HUES6 (cell line): ENCODE results near the gene EVC2.
A peak's percentile ranks its signal among the peaks of the same experiment; 100 is the strongest.

Experiments
- H3K27ac ChIP-seq: 2 replicates; pipeline ENCODE4 v1.7.0; 2013; ENCODE audit warnings: low read depth, mild to moderate bottlenecking, low read length, inconsistent platforms
- H3K27me3 ChIP-seq: 2 replicates; pipeline ENCODE4 v1.6.1; 2013; ENCODE audit warnings: low read length; ENCODE audit not compliant: control insufficient read depth, insufficient read depth
- H3K36me3 ChIP-seq: 2 replicates; pipeline ENCODE4 v1.6.1; 2013; ENCODE audit warnings: low read length; ENCODE audit not compliant: control insufficient read depth, insufficient read depth
- H3K4me1 ChIP-seq: 2 replicates; pipeline ENCODE4 v1.6.1; 2013; ENCODE audit warnings: low read length; ENCODE audit not compliant: control insufficient read depth, insufficient read depth
- H3K4me3 ChIP-seq: 2 replicates; pipeline ENCODE4 v1.5.1; 2013; ENCODE audit warnings: low read depth, low read length
- H3K9ac ChIP-seq: one replicate; pipeline ENCODE4 v1.6.1; 2013; ENCODE audit warnings: mild to moderate bottlenecking, low read length
- H3K9me3 ChIP-seq: 2 replicates; pipeline ENCODE4 v1.6.1; 2013; ENCODE audit warnings: low read depth, low read length; ENCODE audit not compliant: control insufficient read depth, insufficient read depth

EVC2 gene, protein sequence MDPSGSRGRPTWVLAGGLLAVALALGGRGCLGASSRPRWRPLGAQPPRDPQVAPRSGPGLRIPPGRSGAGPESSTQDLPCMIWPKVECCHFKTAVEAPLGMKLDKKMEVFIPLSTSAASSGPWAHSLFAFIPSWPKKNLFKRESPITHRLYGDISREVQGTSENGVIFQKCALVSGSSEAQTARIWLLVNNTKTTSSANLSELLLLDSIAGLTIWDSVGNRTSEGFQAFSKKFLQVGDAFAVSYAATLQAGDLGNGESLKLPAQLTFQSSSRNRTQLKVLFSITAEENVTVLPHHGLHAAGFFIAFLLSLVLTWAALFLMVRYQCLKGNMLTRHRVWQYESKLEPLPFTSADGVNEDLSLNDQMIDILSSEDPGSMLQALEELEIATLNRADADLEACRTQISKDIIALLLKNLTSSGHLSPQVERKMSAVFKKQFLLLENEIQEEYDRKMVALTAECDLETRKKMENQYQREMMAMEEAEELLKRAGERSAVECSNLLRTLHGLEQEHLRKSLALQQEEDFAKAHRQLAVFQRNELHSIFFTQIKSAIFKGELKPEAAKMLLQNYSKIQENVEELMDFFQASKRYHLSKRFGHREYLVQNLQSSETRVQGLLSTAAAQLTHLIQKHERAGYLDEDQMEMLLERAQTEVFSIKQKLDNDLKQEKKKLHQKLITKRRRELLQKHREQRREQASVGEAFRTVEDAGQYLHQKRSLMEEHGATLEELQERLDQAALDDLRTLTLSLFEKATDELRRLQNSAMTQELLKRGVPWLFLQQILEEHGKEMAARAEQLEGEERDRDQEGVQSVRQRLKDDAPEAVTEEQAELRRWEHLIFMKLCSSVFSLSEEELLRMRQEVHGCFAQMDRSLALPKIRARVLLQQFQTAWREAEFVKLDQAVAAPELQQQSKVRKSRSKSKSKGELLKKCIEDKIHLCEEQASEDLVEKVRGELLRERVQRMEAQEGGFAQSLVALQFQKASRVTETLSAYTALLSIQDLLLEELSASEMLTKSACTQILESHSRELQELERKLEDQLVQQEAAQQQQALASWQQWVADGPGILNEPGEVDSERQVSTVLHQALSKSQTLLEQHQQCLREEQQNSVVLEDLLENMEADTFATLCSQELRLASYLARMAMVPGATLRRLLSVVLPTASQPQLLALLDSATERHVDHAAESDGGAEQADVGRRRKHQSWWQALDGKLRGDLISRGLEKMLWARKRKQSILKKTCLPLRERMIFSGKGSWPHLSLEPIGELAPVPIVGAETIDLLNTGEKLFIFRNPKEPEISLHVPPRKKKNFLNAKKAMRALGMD

DNA sequence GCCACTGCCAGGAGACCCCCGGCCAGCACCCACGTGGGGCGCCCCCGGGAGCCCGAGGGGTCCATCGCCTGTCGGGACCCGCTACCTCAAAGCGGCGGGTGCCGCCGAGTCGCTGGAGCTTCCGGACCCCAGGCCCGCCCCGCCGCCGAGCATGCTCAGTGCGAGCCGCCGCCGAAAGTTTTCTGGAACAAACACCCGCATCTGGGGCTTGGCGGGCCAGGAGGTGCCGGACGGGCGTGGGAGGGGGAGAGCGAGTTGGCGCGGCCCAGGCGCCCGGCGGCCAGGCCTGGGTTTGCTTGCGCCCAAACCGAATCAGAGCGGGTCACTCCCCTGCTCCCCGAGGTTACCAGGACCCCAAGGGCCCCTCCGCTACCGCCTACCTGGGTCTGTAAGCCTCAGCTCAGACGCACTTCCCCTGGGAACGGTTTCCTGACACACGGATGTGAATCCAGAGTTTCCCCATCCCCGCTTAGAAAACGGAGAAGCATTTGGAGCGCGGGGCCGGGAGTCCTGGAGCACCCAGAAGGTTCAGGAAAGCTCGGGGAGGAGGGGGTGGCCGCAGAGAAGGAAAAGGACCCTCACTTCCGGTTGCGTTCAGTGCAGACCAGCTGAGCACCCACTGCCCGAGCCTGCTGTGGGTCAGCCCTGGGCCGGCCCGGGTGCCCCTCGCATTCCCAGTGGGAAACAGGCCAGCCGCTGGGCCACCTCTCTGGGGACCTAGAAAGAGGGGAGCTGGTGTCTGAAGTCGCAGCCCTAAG lies at the start of gene EVC2:
EVC2 (minus strand) TSS at position 111 of the 758 bp plus-strand sequence; CDS start at position 65, 46 bp downstream.
- Histone ChIP-seq H3K27me3 (peaks cover 18% of the 10 kb centered on the region), H3K4me3 (peak within 1 kb of the TSS; percentile 75), H3K27ac (no peak within 1 kb of the TSS; the same call in 1 of the 2 replicates), H3K4me1 (peaks cover 29% of the 10 kb centered on the region), H3K9me3 (peaks cover 9% of the 10 kb centered on the region), H3K36me3 (peaks cover 6% of the 10 kb centered on the region), H3K9ac (peak within 1 kb of the TSS; percentile 79)

DNA sequence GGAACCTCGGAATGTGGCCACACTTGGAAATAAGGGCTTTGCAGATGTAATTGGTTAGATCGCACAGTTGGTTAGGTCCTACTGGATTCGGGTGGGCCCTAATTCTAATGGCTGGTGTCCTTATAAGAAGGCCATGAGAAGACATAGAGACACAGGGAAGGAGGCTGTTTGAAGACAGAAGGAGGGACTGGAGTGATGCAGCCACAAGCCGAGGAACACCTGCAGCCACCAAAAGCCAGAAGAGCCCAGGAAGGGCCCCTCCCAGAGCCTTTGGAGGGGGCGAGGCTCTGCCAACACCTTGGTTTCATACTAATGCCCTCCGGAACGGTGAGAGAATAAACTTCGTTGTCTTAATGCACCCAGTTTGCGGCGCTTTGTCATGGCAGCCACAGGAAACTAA lies 49.6 kb upstream of the EVC2 start:
- Histone ChIP-seq H3K4me1 (peaks cover 9% of the 10 kb centered on the region), H3K27me3 (no peaks in the 10 kb centered on the region), H3K4me3 (no peak overlapping the region), H3K9ac (no peak overlapping the region), H3K9me3 (no peaks in the 10 kb centered on the region), H3K27ac (no peak overlapping the region), H3K36me3 (peaks cover 36% of the 10 kb centered on the region)

DNA sequence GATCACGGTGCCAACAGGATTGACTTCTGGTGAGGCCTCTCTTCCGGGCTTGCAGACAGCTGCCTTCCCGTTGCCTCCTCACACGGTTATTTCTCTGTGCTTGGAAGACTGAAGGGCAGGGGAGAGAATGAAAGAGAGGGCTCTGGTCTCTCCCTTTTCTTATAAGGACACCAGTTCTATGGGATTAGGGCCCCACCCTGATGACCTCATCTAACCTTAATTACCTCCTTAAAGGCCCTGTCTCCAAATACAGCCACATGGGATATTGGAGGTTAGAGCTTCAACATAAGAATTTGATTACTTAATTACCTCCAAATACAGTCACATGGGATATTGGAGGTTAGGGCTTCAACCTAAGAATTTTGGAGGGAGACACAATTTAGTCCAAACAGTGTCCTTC lies 49.2 kb upstream of the EVC2 start:
- Histone ChIP-seq H3K9ac (no peak overlapping the region), H3K27ac (no peak overlapping the region), H3K36me3 (peaks cover 36% of the 10 kb centered on the region), H3K4me1 (peaks cover 14% of the 10 kb centered on the region), H3K27me3 (no peaks in the 10 kb centered on the region), H3K9me3 (no peaks in the 10 kb centered on the region), H3K4me3 (no peak overlapping the region)

DNA sequence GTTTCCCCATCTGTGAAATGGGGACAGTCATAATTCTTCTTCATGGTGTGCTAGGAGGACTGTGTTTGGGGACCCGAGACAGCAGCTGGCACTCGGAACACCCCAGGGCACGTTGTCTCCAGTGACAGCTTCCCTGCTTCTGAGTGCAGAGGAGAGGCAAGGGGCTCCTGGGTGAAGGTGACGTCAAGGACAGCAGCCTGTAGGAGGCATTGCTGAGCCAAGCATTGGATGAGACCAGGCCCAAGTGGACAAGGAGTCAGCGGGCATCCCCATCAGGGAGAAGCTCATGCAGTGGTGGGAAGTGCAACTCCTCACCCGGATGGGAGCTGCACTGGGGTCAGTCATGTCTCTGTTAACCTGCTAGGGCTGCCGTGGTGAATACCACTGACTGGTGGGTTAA lies 48.7 kb upstream of the EVC2 start:
- Histone ChIP-seq H3K27ac (no peak overlapping the region), H3K27me3 (no peaks in the 10 kb centered on the region), H3K4me1 (peaks cover 18% of the 10 kb centered on the region), H3K9ac (no peak overlapping the region), H3K4me3 (no peak overlapping the region), H3K36me3 (peaks cover 36% of the 10 kb centered on the region), H3K9me3 (no peaks in the 10 kb centered on the region)

DNA sequence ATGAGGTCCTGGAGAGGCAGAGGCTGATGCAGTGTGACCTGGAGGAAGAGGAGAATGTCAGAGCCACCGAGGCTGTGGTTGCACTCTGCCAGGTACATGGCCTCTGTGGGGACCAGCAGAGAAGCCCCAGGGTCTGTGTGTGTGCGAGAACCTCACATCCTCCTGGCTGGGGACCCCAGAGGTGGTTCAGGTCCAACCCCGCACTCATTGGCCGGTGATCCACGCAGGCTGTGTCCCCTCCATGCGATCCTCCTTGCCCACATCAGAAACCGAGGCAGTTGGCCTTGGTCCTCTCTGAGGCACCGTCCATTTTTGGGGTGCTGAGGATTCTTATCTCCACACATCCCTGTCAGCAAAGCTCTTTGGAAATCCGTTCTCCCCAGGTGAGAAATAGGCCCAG lies 47.9 kb upstream of the EVC2 start:
- Histone ChIP-seq H3K9me3 (no peaks in the 10 kb centered on the region), H3K27ac (no peak overlapping the region), H3K4me1 (peaks cover 26% of the 10 kb centered on the region), H3K9ac (no peak overlapping the region), H3K27me3 (no peaks in the 10 kb centered on the region), H3K36me3 (peaks cover 36% of the 10 kb centered on the region), H3K4me3 (no peak overlapping the region)

DNA sequence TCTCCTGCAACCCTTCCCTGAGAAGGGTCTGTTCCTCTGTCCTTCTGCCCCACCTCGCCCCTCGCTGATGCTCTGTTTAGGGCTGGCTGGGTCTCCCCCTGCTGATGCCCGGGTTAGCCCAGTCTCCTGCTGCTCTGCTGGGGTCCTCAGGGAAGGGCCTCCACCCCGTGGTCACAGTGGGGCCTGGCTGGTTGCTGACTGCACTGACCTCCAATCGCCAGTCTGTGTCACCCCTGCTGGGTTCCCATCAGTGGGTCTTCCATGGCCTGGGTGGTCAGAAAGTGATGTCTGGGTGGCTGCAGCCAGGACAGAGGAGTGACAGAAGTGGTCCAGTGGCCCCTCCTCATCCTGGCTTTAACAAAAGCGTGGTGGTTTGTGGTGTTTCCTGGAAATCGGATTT lies 47.3 kb upstream of the EVC2 start:
- no peak overlapping the region for H3K27ac ChIP-seq
- H3K9ac ChIP-seq = no peak overlapping the region
- peaks cover 39% of the 10 kb centered on the region for H3K36me3 ChIP-seq
- no peaks in the 10 kb centered on the region for H3K9me3 ChIP-seq
- H3K27me3 ChIP-seq = no peaks in the 10 kb centered on the region
- H3K4me1 ChIP-seq = peaks cover 30% of the 10 kb centered on the region
- no peak overlapping the region for H3K4me3 ChIP-seq

DNA sequence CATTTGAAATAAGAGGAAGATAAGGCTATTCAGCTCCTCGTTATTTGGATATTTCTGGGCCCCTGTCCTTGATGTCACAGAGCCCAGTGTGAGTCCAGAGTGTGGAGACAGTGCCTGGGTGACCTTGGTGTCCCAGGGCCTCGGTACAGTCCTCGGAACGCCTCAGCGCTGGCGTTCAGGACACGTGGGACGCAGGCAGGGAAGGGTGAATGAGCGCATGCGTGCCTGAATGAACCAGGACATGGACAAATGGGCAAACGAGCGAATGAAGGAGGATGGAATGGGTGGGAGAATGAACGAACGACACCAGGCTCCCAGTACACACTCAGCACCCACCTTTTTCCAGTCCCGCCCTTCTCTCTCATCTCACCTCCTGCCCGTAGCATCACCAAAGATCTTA lies 46.8 kb upstream of the EVC2 start:
- Histone ChIP-seq H3K27me3 (no peaks in the 10 kb centered on the region), H3K9ac (no peak overlapping the region), H3K36me3 (peaks cover 42% of the 10 kb centered on the region), H3K9me3 (no peaks in the 10 kb centered on the region), H3K27ac (no peak overlapping the region), H3K4me3 (no peak overlapping the region), H3K4me1 (peaks cover 28% of the 10 kb centered on the region)

DNA sequence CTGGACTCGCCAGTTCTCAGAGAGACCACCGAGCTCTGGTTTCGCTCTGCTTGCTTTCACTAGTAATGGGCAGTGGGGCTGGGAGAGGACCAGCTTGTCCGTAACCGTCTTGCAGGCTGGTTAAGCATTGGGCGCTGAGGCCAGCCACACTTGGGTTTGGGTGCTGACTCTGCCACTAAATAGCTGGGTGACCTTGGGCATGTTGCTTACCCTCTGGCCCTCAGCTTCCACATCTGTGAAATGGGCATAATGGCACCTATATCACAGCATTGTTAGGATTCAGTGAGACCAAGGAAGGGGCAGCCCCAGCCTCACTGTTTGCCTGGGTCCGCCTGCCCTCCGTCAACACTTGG lies 46.1 kb upstream of the EVC2 start:
- no peaks in the 10 kb centered on the region for H3K27me3 ChIP-seq
- no peak overlapping the region for H3K9ac ChIP-seq
- H3K9me3 ChIP-seq = no peaks in the 10 kb centered on the region
- H3K4me1 ChIP-seq = peaks cover 24% of the 10 kb centered on the region
- peaks cover 48% of the 10 kb centered on the region for H3K36me3 ChIP-seq
- no peak overlapping the region for H3K4me3 ChIP-seq
- no peak overlapping the region for H3K27ac ChIP-seq

DNA sequence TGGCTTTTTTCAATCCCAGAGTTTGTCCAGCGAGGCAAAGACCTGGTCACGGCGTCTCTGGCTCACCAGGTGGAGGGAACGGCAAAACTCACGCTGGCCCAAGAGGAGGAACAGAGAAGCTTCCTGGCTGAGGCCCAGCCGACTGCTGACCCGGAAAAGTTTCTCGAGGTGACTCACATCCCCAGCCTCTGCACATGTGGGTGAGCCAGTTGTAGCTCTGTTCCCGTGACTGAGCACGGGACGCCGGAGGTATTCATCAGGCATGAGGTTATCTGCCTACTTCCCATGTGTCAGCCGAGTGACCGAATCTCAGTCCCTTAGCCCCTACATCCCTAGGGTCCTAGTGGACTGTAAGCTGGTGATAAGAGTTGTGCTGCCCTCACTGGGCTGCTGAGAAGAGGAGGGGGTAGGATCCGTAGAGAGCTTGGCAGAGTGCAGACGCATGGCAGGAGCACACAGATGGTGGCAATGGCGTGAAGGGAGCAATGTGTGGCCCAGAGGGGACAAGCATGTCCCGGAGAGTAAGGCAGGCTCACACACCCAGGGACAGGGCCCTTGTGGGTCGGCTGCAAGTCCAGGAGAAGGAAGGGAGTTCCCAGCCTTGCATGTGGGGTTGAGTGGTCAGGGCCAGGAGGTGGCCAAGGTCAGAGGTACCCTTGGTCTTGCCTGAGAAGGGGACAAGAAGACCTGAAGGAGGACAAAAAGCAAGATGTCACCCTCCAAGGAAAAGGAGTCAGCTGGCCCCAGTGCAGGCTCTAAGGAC lies 45.6 kb upstream of the EVC2 start:
- peaks cover 23% of the 10 kb centered on the region for H3K4me1 ChIP-seq
- H3K36me3 ChIP-seq = peaks cover 49% of the 10 kb centered on the region
- no peaks in the 10 kb centered on the region for H3K9me3 ChIP-seq

DNA sequence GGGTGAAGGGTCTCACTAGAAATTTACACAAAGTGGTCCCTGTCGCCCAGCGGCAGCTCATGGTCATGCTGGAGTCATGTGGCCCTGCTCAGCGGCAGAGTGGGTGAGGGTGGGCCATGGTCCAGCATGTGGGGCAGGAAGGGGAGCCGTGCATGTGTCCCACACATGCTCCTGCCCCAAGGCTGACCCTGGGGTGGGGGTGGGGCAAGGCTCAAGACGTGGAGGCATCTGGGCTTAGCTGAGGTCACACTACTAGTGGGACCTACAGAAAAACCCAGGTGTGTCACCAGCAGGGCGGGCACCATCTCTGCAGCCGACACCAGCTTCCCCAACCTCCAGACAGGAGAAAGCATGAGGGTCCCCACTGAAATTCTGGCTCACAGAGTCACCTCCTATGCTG lies 45.0 kb upstream of the EVC2 start:
- no peak overlapping the region for H3K4me3 ChIP-seq
- no peak overlapping the region for H3K9ac ChIP-seq
- no peak overlapping the region for H3K27ac ChIP-seq
- peaks cover 51% of the 10 kb centered on the region for H3K36me3 ChIP-seq
- H3K9me3 ChIP-seq = no peaks in the 10 kb centered on the region
- no peaks in the 10 kb centered on the region for H3K27me3 ChIP-seq
- H3K4me1 ChIP-seq = peaks cover 23% of the 10 kb centered on the region

More for the DNA sequence above, 45.6 kb upstream of the EVC2 start:
- Histone ChIP-seq H3K4me3 (no peak overlapping the region), H3K27me3 (no peaks in the 10 kb centered on the region), H3K9ac (no peak overlapping the region), H3K27ac (no peak overlapping the region)
